Bronchial epithelial cell (primary cell): ENCODE measurements around the gene AHDC1. TPM values are rescaled to one million over a fixed set of nuclear protein-coding genes. Genes with fewer than 3 reads are reported as not detected.

Experiments
- DNase-seq: peaks from one replicate; pipeline ENCODE4 v3.0.0-alpha.2; 2010; ENCODE audit warnings: low read depth
- FAIRE-seq: peaks from 2 replicates; lab custom pipeline; 2011; peaks lifted over from hg19 to GRCh38; lab: Jason Lieb, UNC
- H3K27me3 ChIP-seq: 2 replicates; pipeline ENCODE4 v1.5.1; 2011; ENCODE audit warnings: low read length; ENCODE audit not compliant: control insufficient read depth, insufficient read depth
- H3K36me3 ChIP-seq: 2 replicates; pipeline ENCODE4 v1.5.1; 2011; ENCODE audit warnings: low read length; ENCODE audit not compliant: control insufficient read depth, insufficient read depth
- H3K4me3 ChIP-seq: 2 replicates; pipeline ENCODE4 v1.5.1; 2011; ENCODE audit warnings: mild to moderate bottlenecking, low read depth, low read length, control low read depth
- total RNA-seq: library from RNA; depleted of rRNA; stranded (reverse); fragments of >200 nt; gene quantifications from 2 replicates; pipeline ENCODE4 v1.2.1, GENCODE V29; 2014
- TF ChIP-seq, protein P1 (sequence below): IDR thresholded peaks from 2 replicates; pipeline ENCODE4 v1.5.1; 2011; ENCODE audit warnings: mild to moderate bottlenecking, moderate library complexity, low read length, control low read depth, inconsistent platforms; ENCODE audit not compliant: insufficient read depth, severe bottlenecking

The AHDC1 gene
- total RNA-seq, 1 donor from 2014 or later: 5.0 TPM

DNA sequence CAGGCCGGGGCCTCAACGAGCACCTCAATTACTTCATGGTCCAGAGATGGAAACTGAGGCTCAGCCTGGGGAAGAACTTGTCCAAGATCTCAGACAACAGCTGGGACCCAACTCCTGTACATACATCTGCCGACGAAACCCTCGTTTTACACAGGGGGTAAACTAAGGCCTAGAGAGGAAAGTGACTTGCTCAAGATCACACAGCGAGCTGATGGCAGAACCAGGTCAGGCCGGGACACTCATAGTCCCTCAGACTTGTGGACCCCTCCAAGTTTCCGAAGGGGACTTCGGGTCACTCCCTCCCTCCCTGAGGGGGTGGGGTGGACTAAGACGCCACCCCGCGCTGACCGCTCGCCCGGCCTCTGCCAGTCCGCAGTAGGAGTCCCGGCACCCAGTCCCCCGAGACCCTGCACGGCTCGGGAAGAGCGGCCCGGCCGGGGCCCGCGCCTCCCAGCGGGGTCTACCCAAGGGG, 114.4 kb downstream of the AHDC1 start:
- TF ChIP-seq, protein P1, sequence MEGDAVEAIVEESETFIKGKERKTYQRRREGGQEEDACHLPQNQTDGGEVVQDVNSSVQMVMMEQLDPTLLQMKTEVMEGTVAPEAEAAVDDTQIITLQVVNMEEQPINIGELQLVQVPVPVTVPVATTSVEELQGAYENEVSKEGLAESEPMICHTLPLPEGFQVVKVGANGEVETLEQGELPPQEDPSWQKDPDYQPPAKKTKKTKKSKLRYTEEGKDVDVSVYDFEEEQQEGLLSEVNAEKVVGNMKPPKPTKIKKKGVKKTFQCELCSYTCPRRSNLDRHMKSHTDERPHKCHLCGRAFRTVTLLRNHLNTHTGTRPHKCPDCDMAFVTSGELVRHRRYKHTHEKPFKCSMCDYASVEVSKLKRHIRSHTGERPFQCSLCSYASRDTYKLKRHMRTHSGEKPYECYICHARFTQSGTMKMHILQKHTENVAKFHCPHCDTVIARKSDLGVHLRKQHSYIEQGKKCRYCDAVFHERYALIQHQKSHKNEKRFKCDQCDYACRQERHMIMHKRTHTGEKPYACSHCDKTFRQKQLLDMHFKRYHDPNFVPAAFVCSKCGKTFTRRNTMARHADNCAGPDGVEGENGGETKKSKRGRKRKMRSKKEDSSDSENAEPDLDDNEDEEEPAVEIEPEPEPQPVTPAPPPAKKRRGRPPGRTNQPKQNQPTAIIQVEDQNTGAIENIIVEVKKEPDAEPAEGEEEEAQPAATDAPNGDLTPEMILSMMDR: no peak
- FAIRE-seq (no peak), DNase-seq (no peak)
- Histone ChIP-seq H3K36me3 (peaks cover 2% of the 10 kb centered on the region), H3K4me3 (peak overlapping the region; percentile 100), H3K27me3 (no peaks in the 10 kb centered on the region)

DNA sequence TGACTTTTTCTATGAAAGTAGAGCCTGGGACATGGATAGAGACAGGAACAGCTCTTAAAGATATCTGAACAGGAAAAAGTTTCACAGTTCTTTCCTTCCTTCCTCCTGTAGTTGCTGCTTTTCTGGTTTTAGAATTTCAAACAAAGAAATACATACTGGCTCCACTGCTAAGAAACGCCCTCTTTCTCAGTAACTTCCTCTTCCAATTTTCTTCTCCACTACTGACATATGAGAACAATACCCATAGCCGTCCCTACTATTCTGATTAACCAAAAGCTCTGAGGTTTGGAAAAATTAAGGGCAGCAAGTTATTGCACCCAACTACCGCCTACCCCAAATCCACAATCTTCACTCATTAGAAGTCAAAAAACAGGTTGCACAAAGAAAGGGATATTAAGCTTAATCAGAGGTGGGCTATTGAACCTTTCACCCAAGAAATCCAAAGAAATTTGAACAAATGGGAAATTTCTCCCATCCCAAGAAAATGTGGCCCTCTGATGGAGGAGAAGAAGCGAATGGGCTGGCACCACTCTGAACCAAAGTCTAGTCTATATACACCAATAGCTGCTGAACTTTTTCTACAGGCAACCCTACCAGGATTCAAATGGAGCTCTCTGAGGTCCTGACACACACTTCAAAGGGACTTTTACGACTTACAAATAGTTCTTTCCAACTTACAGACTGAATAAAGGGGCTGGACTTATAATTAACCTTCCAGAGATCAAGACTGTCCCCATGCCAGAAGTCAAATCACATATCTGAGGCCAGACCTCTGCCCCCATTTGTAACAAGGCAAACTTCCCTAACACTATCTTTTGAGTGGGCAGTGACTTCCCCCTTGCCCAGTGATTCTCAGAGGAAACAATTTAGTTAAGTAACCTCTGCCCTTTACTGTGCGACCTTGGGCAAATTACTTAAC, 115.7 kb downstream of the AHDC1 start:
- Histone ChIP-seq H3K36me3 (peaks cover 2% of the 10 kb centered on the region), H3K27me3 (no peaks in the 10 kb centered on the region), H3K4me3 (peak overlapping the region; percentile 100)
- FAIRE-seq (no peak), DNase-seq (peak; percentile 36)
- TF ChIP-seq, protein P1: no peak

DNA sequence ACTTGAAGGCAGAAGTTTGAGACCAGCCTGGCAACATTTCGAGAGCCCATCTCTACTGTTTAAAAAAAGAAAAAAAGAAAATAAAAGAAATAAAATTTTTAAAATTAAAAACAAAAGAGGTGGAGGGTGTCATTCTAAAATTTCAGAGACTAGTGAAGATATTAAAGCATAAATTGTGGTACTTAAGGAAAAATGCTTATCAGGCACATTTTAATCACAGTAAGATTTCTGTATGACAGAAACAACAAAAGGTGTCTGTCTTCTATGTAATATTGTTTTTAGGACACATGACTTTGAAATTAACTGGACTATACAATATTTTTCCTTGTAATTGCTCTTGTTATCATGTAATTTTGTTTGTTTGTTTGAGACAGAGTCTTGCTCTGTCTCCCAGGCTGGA, 118.6 kb downstream of the AHDC1 start:
- FAIRE-seq (no peak), DNase-seq (no peak)
- Histone ChIP-seq H3K36me3 (peaks cover 2% of the 10 kb centered on the region), H3K4me3 (no peak overlapping the region), H3K27me3 (no peaks in the 10 kb centered on the region)
- TF ChIP-seq, protein P1: no peak

Other genes with a start within 250 kb of the AHDC1 start
- 12.1 and 17.2 TPM in 2 replicates for gene MAP3K6, start 237.2 kb downstream of the AHDC1 start, total RNA-seq
- 0.26 TPM in 2 replicates for gene FCN3, start 229.3 kb downstream of the AHDC1 start, total RNA-seq
- 1.1 and 2.9 TPM in 2 replicates for gene CD164L2, start 220.8 kb downstream of the AHDC1 start, total RNA-seq
- not detected in 2 replicates for gene GPR3, start 211.5 kb downstream of the AHDC1 start, total RNA-seq
- 22.1 and 38.3 TPM in 2 replicates for gene WASF2, start 114.0 kb downstream of the AHDC1 start, total RNA-seq
- gene FGR, start 31.0 kb upstream of the AHDC1 start, total RNA-seq: 0.13 and 1.1 TPM in 2 replicates
- gene IFI6, start 68.0 kb upstream of the AHDC1 start, total RNA-seq: 1.3 and 2.8 TPM in 2 replicates
- gene FAM76A, start 121.8 kb upstream of the AHDC1 start, total RNA-seq: 12.6 and 14.7 TPM in 2 replicates
- gene STX12, start 169.1 kb upstream of the AHDC1 start, total RNA-seq: 29.7 and 36.2 TPM in 2 replicates
- gene PPP1R8, start 226.6 kb upstream of the AHDC1 start, total RNA-seq: 46.7 and 51.9 TPM in 2 replicates